Hepatocyte (in vitro differentiated cells): ENCODE results near the gene GLS. TPM values are rescaled to one million over a fixed set of nuclear protein-coding genes. Genes with fewer than 3 reads are reported as not detected.

ENCODE experiments used
- DNase-seq: peaks from one replicate; pipeline ENCODE4 v3.0.0-alpha.2; 2016; ENCODE audit warnings: low spot score
- H2AFZ ChIP-seq: fragments of 200-600 bp; sonication (generic); 2 replicates; pipeline ENCODE4 v1.6.0; 2016; ENCODE audit warnings: antibody characterized with exemption, mild to moderate bottlenecking
- H3K27ac ChIP-seq: fragments of 200-600 bp; sonication (generic); 2 replicates; pipeline ENCODE4 v1.5.1; 2016; ENCODE audit warnings: mild to moderate bottlenecking
- H3K27me3 ChIP-seq: fragments of 200-600 bp; sonication (generic); 2 replicates; pipeline ENCODE4 v1.6.1; 2016
- H3K36me3 ChIP-seq: fragments of 200-600 bp; sonication (generic); replicated peaks from 2 replicates; pipeline ENCODE4 v1.5.1; 2016; ENCODE audit warnings: low read depth; ENCODE audit not compliant: insufficient read depth
- H3K4me1 ChIP-seq: fragments of 200-600 bp; sonication (generic); 2 replicates; pipeline ENCODE4 v1.5.1; 2016; ENCODE audit warnings: mild to moderate bottlenecking, moderate library complexity; ENCODE audit not compliant: insufficient read depth
- H3K4me2 ChIP-seq: fragments of 200-600 bp; sonication (generic); 2 replicates; pipeline ENCODE4 v1.6.0; 2016
- H3K4me3 ChIP-seq: fragments of 200-600 bp; sonication (generic); 2 replicates; pipeline ENCODE4 v1.5.1; 2016; ENCODE audit warnings: mild to moderate bottlenecking
- H3K79me2 ChIP-seq: fragments of 200-600 bp; sonication (generic); 2 replicates; pipeline ENCODE4 v1.6.0; 2017; ENCODE audit warnings: mild to moderate bottlenecking
- H3K9me2 ChIP-seq: fragments of 200-600 bp; sonication (generic); replicated peaks from 2 replicates; pipeline ENCODE4 v1.6.0; 2017; ENCODE audit warnings: mild to moderate bottlenecking; ENCODE audit not compliant: insufficient read depth
- H3K9me3 ChIP-seq: fragments of 200-600 bp; sonication (generic); 2 replicates; pipeline ENCODE4 v1.5.1; 2016; ENCODE audit warnings: low read depth, mild to moderate bottlenecking
- H4K20me1 ChIP-seq: fragments of 200-600 bp; sonication (generic); 2 replicates; pipeline ENCODE4 v1.6.0; 2016; ENCODE audit warnings: mild to moderate bottlenecking; ENCODE audit not compliant: insufficient read depth, poor library complexity, severe bottlenecking
- CTCF ChIP-seq: fragments of 200-600 bp; sonication (generic); IDR thresholded peaks from 2 replicates; pipeline ENCODE4 v1.5.1; 2016; ENCODE audit warnings: antibody characterized with exemption, mild to moderate bottlenecking; ENCODE audit not compliant: poor library complexity
- EZH2 ChIP-seq: fragments of 200-600 bp; sonication (generic); IDR thresholded peaks from 2 replicates; pipeline ENCODE4 v1.6.1; 2016; ENCODE audit warnings: antibody characterized with exemption, mild to moderate bottlenecking, borderline replicate concordance
- EZH2phosphoT487 ChIP-seq: fragments of 200-600 bp; sonication (generic); IDR thresholded peaks from one replicate; pipeline ENCODE4 v1.6.1; 2018; ENCODE audit warnings: antibody characterized with exemption, mild to moderate bottlenecking, low read depth, moderate library complexity; ENCODE audit not compliant: unreplicated experiment, severe bottlenecking
- WGBS: methylation state at CpG from one replicate; pipeline ENCODE4 v1.1.6; 2016; ENCODE audit warnings: low lambda C conversion rate; ENCODE audit errors: missing lambda C conversion rate; 5-methylcytosine and 5-hydroxymethylcytosine counted together
- polyA plus RNA-seq: library from polyadenylated mRNA; unstranded; fragments of >200 nt; fragmentation: Nextera tagmentation; extraction: Ambion mirVana; gene quantifications from 2 replicates; pipeline ENCODE4 v1.2.1, GENCODE V29; 2016
- total RNA-seq: library from RNA; depleted of rRNA; stranded (reverse); fragments of >200 nt; gene quantifications from 2 replicates; pipeline ENCODE4 v1.2.3, GENCODE V29; 2014

The GLS gene
- total and polyA plus RNA-seq, 2 experiments from 2014 or later, result 78.8 to 460 TPM

GRCh38 chr2:190972846-190973245, 92.2 kb downstream of the GLS start:
- H3K9me3 ChIP-seq, result no peaks in the 10 kb centered on the region
- no peaks in the 10 kb centered on the region for H3K4me1 ChIP-seq
- H3K4me2 ChIP-seq, result no peak overlapping the region
- no peaks in the 10 kb centered on the region for H3K79me2 ChIP-seq
- H3K4me3 ChIP-seq, result no peak overlapping the region
- 92% methylated on average over 3 of the region's 3 CpGs for WGBS
- H3K27ac ChIP-seq, result no peak overlapping the region
- H2AFZ ChIP-seq, result no peak overlapping the region
- H3K36me3 ChIP-seq, result peaks cover under 1% of the 10 kb centered on the region
- no peak for DNase-seq
- H4K20me1 ChIP-seq, result no peaks in the 10 kb centered on the region
- H3K27me3 ChIP-seq, result no peaks in the 10 kb centered on the region
- no peaks in the 10 kb centered on the region for H3K9me2 ChIP-seq
- TF ChIP-seq CTCF (no peak), EZH2 (no peak), EZH2phosphoT487 (no peak)

- Histone ChIP-seq H3K9me3 (no peaks in the 10 kb centered on the region), H3K4me1 (no peaks in the 10 kb centered on the region), H3K36me3 (peaks cover 4% of the 10 kb centered on the region), H3K79me2 (no peaks in the 10 kb centered on the region), H2AFZ (no peak overlapping the region), H3K4me2 (no peak overlapping the region), H3K4me3 (no peak overlapping the region), H3K27me3 (no peaks in the 10 kb centered on the region), H3K27ac (no peak overlapping the region), H3K9me2 (no peaks in the 10 kb centered on the region), H4K20me1 (no peaks in the 10 kb centered on the region)
- 100% methylated on average over 1 of the region's 1 CpG for WGBS
- no peak for DNase-seq
- TF ChIP-seq CTCF (no peak), EZH2phosphoT487 (no peak)
Measured at GRCh38 chr2:190973262-190973661, 92.6 kb downstream of the GLS start.

GRCh38 chr2:190973726-190974628, 93.4 kb downstream of the GLS start:
- H3K27ac ChIP-seq, result no peak overlapping the region
- no peak overlapping the region for H3K4me3 ChIP-seq
- TF ChIP-seq EZH2 (no peak), CTCF (no peak), EZH2phosphoT487 (no peak)
- no peaks in the 10 kb centered on the region for H4K20me1 ChIP-seq
- H3K36me3 ChIP-seq, result peaks cover 11% of the 10 kb centered on the region
- no peaks in the 10 kb centered on the region for H3K4me1 ChIP-seq
- H3K4me2 ChIP-seq, result no peak overlapping the region
- 94% methylated on average over 11 of the region's 11 CpGs for WGBS
- H2AFZ ChIP-seq, result no peak overlapping the region
- H3K9me3 ChIP-seq, result no peaks in the 10 kb centered on the region
- no peaks in the 10 kb centered on the region for H3K27me3 ChIP-seq
- no peaks in the 10 kb centered on the region for H3K9me2 ChIP-seq
- H3K79me2 ChIP-seq, result no peaks in the 10 kb centered on the region
- DNase-seq, result no peak
